Stimulated activated CD4-positive, alpha-beta T cell treated with anti-CD3 and anti-CD28 coated beads, TNF-alpha, amount 100 ng/mL, for 1 hour (primary cell): ENCODE measurements around the gene ADSS1.

Experiments
- DNase-seq, 3 donors: peaks; one replicate each; pipeline ENCODE4 v3.0.0-alpha.2; 2020; ENCODE audit warnings: low read depth in 3 of 3, low spot score in 1 of 3

The ADSS1 gene

DNA sequence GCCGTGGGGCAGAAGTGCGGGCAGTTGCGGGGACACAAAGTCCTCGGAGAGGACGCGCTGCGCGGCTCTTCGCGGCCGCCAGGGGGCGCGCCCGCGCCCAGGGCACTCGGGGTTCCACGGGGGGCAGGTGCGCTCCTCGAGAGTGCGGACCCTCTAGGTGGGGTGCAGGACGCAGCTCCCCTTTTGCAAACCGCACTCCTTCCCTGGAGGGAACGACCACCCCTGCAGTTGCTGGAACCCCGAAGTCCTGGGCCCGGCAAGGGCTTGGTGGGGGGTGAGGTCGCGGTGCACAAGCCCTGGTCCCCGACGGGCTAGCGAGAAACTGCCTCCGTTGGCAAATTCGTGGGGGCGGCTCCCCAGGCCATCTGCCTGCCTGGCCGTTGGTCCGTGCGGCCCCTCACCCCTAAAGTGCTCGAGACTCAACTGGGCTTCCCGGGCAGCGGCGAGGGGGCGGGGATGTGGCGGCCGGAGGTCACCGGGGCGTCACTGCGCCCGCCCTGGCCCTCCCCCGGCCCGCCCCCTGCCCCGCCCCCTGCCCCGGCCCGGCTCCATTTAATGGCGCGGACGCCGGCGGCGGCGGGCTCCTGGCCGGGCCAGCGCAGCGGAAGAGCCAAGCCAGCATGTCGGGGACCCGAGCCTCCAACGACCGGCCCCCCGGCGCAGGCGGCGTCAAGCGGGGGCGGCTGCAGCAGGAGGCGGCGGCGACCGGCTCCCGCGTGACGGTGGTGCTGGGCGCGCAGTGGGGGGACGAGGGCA is at the start of gene ADSS1:
ADSS1 (plus strand) TSS at position 579 of the 756 bp plus-strand sequence; CDS start at position 621, 42 bp downstream.
- DNase-seq, result peak; percentile 10 to 48 (median 34)

DNA sequence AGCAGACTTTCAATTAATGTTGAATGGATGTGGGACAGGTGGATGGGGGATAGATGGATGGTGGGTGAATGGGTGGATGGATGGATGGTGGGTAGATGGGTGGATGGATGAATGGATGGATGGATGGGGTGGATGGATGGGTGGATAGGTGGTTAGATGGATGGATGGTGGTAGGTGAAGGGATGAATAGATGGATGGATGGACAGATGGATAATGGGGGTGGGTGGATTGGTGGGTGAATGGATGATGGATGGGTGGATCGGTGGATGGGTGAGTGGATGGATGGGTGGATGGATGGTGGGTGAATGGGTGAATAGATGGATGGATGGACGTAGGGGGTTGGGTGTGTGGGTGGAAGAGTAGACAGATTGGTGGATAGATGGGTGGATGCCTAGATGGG is 48.6 kb upstream of the ADSS1 start:
- no peak for DNase-seq

DNA sequence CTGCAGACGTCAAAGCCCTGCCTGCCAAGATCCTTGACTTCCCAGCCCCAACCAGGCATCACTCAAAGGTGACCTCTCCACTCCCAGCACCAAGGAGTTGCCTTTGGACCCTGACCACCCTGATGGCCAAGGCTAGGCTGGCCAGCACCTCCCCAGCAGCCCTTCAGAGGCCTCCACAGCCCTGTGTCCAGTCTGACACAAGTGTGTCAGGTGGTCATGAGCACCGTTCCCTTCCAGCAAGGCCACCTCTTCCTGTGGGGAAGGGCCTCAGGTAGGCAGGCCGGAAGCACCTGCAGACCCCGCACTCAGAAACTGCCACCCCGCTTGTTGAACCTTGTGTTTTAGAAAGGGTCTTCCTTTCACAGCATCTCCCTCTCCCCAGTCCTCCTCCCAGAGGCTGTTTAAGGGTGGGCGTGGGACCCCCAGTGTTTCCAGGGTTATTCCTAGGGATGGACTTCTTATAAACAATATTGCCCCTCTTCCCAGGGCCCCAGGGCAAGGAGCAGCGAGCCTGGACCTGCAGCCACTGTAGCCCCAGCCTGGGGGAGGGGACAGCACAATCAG is 47.8 kb upstream of the ADSS1 start:
- no peak for DNase-seq

DNA sequence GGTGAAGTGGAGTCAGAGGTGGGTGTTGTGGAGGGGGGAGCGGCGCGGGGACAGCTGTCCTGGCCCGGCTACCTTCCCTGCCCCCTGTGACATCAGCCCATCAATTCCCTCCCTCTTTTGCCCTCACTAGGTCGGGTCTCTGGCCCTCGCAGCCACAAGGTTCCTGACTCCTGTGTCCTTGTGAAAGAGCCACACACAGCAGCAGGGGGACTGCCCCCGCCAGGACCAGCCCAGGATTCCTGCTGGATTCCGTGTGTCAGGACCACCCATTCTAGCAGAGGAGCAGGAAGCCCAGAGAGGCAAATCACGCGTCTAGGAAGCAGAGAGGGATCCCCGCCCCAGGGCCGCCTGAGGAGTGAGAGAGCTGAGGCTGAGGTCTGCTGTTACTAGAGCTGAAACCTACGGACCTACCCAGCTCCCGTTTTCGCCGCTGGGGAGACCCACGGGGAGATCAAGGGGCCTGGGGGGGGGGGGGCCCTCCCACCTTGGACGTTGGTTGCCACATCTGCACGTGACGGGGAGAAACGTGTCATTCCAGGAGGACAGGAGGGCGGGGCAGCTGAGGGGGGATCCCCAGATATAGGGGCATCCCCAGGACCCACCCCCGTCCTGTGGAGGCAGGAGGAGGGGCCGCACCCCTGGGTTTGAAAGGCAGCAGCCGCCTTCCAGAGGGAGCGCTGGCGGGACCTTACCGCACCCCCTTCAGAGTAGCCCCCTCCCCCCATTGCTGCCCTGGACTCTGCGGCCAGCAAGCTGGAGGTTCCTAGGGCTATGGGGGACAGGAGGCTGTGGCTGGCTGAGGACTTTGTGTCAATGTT is 47.1 kb upstream of the ADSS1 start:
- peak in 1 of 3 donors; percentile 44 for DNase-seq

DNA sequence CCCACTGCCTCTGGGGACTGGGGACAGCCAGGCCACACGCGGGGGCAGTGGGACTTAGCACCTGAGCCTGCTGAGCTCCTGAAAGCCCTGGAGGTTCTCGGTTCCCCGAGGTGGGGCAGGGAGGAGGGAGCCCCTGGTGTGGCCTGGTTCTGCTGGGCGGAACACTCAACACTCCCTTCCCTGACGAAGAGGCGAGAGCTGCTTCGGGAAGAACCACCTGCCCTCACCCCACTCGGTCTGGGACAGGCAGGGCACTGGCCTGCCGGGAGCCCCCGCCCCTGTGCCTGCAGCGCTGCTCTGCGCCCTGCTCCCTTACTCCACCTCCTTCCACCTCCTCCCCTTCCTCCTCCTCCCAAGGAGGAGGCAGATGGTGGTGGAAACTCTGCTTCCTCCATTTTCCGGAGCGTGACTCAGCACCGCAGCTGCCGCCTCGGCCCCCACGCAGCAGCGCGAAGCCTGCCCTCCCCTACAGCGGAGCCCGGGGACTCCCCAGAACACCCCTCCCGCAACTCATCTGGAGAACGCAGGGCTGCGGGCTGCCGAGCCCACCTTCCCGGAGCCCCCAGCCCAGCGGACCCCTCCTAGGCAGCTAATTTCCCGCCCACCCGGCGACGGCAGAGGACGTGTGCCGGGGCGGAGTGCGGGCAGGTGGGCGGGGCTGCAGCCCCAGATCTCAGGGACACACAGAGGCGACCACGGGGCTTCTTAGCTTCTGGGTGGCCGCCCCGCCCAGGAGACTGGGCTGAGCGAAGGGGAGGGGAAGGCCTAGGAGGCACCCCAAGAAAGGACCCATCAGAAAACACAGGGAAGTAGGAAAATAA is 46.3 kb upstream of the ADSS1 start:
- DNase-seq, result peak; percentile 40 to 63 (median 62)

DNA sequence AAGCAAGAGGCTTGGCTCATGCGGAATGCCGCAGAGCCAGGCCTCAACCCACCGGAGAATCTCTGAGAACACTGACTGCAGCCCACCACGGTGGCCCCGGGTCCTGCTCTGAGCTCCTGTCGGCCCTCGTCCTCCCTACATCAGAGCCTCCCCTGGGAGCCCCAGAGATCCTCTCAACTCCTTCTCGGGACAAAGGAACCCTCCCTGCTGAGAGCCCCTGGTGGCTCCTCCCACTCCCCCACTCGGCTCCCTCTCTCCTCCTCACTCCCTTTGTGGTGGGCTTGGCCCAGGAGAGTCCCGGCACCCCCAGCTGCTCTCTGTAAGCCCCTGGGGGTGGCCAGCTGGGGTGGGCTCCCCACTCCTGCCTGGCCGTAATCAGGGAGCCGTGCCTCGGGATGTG is 45.7 kb upstream of the ADSS1 start:
- DNase-seq, result no peak

DNA sequence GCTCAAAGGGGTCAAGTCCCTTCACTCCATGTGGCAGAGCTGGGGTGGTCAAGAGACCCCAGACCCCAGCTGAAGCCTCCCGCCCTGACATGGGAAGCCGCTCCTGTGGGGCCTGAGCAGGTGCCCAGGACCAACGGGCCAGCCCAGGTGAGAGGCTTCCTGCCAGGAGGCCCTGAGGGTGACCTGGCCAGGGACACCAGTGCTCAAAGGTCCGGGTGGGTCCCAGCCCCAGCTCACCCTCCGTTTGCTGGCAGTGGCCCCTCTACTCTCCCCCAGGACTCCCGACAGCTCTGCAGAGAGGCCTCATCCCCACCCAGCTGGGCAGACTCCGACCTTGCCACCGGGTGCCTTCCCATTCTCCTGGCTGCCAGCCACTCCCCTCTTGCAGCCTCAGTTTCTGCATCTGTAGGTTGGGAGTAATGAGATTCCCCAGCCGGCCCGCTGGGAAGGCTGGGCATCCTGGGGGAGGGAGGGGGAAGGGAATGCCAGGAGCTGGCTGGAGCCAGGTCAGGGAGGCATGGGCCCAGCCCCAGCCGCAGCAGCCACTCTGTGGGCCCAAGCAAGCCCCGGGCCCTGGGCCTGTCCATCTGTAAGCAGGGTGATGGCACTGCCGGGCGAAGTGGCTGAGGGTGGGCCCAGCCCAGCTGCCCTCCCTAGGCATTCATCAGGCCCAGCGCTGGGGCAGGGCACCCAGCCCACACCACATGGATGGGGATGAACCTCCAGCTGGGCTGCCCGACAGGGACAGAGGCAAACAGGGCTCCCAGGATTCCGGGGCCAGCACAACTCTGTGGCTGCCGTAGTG is 44.9 kb upstream of the ADSS1 start:
- no peak for DNase-seq

DNA sequence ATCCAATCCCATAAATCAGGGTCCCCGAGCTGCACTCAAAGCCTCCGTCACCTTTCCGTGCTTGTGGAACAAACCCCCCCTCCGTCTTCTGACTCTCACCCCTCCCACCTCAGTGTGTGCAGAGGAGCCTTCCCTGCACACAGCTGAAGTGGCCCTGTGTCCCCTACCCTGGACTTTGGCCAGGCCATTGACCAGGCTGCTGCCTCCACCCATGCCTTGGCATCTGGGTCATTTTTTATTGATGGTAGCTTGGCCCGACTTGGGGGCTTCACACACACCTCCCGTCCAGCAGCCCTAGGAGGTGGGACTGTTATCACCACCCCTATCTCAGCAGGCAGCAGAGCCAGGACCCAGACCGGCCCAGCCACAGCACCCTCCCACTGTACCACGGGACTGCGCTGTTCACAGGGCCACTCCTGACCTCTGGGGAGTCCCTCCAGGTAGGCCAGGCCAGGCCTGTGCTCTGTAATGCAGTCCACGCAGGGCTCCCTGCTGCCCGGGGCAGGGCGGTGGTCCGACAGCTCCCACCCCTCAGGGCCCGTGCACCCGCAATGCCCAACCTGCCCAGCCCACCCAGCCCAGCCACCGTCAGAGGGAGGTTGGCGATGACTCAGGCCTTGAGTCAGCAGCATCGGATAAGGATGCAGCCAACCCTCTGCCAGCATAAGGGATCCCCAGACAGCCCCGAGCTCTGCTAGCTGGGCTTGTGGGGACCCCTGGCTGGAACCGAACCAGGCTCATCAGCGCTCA is 43.8 kb upstream of the ADSS1 start:
- DNase-seq, result no peak

DNA sequence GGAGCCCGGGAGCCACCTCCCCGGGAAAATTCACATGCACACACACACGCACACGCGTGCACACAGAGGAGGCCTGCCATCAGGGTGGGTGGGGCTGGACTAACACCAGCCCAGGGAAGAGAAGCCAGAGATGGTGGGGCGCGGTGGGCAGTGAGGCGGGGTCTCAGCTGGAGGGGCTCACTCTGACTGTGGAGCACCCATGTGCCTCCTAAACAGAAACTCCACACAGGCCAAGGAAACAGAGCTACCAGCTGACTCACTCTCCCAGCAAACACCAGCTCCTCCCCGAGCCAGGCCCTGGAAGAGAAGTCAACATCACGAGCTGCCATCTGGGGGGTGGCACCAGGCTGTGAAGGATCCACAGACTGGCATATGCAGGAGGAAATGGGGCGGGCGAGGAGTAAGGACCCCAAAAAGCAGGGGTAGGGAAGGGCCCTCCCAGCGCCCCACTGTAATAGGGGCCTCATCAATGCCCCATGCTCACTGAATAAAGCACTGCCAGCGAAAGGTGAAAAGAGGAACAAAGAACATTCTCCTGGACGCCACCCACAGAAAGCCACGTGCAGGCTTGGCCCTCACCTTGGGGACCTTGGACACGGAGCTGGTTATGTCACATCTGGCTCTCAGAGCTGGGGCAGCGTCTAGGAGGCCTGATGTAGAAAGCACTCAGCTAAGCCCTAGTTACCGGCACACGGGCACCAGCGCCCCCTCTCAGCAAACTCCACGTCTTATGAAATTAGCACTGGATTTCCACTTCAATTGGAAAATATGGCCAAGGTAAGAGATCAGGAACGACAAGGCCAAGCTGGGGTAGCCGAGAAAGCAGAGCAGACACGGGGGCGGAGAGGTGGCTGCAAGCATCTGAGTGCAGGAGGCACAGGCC is 43.0 kb upstream of the ADSS1 start:
- DNase-seq, result no peak

DNA sequence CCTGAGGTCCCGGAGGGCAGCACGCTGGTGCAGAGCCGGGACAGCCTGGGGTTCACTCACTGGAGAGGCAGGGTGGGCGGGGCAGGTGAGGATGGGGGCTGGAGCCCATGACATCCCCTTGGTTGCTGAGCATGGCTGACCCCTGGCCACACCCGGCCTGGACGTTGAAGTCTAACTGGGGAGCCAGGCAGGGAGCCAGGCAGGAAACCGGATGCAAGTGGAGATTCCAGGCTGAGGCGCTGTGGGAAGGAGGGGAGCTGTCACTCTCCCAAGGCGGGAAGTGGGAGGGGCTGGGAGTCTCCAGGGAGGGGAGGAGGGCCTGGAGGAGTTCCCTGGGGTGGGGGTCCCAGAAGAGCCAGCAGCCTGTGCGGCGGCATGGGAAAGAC is 42.3 kb upstream of the ADSS1 start:
- DNase-seq, result no peak

DNA sequence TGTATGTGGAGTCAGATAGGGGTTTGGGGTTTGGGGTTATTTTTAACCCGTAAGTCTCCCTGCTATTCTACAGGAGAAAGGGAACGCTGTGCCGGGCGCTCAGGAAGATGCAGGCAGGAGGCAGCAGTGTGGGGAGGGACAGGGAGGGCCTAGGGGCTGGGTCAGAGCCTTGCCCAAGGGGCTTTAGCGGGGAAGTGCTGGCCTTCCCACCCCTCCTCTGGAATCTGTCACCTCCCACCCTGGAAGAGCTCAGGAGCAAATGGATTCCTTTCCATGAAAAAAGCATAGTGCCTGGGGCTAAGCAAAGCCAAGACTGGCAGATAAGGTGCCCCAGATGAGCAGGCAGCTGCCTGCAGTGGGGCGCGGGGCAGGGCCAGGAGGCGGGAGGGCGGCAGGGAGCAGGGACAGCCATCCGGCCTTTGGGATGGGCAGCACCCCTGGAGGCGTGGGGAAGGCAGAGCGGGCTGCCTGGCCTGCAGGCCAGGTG is 41.9 kb upstream of the ADSS1 start:
- no peak for DNase-seq

DNA sequence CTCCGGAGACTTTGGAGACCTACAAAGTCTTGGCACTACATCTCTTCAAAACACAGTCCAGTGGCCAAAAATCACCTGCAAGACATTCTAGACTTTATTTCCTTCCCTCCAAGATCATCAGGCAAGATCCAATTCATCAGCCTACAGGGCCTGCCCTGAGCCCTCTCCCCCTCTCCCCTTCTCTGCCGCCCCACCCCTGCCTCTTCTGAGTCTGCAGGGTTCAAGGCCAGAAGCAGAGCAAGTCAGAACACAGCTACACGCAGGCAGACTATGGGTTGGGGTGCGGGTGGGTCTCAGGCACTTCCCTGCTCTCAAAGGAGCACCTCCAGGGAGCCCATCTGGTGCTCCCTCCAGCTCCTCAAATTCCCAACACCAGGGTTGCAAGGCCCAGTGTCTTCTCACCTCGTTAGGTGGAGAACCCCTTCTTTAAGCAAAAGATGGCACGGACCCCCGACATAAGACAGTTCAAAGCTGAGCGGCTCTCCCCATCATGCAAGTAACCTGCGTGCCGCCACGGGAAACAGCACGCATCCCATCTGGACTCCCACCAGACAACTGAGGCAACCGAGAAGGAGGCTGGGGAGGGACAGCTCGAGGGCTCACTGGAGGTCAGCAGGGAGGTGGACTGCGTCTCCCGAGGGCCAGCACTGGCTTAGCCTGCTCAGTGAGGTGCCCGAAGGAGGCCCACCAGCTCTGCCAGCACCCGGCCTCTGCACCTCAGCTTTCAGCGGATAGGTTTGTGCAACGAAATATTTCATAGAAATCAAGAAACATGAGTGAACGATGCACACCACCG is 40.2 kb upstream of the ADSS1 start:
- no peak for DNase-seq

DNA sequence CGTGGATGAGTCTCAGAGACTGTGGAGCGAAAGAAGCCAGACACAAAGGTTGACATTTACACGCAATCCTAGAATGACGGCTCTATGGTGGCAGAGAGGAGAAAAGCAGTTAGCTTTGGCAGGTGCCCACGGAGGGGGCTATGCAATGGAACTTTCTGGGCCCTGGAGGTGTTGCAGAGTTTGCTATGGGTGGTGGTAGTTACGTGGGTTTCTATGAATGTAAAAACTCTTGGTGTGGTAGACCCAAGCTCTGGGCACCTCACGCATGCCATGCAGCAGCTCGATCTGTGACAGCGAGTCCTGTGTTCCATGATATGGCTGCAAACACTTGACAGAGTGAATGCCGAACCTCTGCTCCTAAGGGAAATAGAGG is 39.6 kb upstream of the ADSS1 start:
- DNase-seq, result no peak

DNA sequence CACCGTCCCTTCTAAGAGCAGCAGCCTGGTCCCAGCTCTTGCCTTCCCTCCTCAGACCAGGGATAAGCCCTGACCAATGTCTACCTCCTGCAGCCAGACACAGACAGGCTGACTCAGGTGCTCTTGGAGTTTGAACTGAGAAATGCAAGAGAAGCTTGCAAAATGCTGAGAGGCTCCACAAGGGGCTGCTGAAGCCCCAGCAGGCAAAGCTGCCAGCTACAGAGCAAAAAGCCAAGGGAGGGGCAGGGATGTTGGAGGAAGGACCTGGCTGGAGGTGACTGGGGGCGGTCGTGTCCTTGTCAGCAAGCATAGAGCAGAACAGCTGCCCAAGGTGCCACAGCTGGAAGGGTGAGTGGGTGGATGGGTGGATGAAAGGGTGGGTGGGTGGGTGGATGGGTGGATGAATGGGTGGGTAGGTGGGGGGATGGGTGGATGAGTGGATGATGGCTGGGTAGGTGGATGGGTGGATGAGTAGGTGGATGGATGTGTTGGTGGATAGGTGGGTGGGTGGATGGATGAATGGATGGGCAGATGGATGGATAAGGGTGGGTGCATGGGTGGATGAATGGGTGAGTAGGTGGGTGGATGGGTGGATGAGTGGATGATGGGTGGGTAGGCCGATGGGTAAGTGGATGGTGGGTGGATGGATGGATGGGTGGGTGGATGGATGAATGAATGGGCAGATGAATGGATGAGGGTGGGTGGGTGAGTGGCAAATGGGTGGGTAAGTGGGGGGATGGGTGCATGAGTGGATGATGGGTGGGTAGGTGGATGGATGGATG is 38.6 kb upstream of the ADSS1 start:
- no peak for DNase-seq

DNA sequence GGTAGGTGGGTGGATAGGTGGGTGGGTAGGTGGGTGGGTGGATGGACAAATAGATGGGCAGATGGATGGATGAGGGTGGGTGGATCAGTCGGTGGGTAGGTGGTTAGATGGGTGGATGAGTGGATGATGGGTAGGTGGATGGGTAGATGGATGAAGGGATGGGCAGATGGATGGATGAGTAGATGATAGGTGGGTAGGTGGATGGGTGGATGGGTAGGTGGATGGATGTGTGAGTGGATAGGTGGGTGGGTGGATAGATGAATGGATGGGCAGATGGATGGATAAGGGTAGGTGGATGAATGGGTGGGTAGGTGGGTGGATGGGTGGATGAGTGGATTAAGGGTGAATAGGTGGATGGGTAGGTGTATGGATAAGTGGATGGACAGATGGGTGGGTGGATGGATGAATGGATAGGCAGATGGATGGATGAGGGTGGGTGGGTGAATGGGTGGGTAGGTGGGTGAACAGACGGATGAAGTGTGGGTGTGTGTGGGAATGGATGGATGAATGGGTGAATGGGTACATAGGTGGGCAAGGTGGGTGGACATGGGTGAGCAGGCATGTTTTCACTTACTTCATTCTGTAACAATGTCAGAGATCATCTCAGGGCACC is 37.9 kb upstream of the ADSS1 start:
- no peak for DNase-seq

DNA sequence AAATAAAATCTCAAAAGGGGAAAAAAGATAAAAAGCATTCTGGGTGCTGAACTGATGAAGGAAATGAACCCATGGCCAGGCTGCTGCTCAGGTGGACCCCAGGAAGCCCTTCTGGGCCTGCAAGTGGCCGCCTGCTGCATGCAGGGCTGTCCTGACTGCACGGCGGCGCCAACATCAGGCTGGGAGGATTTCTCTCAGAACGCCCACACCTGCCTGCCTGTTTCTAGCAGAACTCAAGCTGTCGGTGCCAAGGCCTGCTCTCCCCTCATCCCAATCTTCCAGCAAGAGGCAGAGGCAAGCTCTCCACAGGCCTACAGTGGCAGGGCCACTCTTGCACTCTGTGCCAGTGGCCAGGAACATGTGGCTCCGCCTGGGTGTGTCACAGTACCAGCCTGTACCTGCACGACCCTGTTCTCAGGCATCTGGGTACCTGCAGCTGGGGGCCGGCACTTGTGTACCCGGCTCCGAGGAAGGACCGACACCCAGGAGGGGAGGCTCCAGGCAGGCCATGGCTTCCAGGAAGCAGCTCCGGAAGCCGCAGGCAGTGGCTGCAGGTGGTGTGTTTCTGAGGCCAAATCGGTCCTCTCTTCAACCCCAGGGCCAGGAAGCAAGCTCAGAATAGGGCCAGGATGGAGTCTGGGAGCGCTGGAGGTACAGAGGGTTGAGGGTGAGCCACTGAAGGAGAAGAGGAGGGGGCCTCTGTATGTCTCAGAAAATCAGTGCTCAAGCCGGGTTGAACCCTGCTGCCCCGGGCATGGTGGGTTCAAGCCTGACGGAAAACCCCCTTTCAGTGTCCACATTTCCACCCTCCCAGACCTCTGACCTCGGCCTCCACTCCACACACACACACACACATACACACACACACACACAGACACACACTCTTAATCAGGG is 37.2 kb upstream of the ADSS1 start:
- no peak for DNase-seq
